ENCODE data around the gene ATP6V1B1.

The ATP6V1B1 gene

DNA sequence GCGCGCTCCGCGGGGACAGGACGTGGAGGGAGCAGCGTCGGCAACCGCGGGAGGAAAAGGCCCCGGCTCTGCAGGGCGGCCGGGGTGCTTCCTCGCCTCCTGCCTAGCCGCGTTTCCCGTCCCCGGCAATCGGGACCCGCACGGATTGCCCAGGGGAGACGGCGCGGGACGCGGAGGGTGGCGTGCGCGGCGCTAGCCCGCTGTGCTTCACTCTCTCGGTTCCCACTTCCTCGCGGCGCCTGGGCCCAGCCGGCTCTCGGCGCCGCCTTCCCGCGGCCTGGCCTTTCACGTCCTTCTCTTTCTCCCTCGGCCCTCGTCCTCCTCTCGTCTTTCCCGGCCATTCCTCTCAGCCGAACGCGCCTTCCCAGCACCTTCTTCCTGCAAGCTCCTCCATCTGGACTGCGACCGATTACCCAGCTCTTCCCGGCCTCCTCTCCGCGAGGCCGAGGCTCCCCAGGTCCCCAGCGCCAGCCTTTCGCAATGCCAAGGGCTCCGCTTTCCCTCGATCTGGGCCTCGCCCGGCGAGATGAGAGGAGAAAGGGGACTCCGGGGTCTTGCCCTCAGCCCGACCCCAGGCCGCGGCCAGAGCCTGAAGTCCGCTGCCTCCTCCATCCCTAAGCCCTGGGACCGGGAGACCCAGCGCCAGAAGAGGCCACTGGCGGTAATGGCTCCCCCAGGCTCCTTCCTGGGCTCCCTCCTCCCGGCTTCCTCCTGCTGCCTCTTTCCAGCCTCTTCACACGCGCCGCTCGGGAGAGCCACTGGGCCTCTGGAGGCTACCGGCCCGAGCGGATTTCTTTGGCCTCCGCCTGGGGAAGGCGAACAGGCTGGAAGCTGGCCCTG lies 34.3 kb upstream of the ATP6V1B1 start:
- DNase-seq (ENCODE audit: low read depth): peak; percentile 42

DNA sequence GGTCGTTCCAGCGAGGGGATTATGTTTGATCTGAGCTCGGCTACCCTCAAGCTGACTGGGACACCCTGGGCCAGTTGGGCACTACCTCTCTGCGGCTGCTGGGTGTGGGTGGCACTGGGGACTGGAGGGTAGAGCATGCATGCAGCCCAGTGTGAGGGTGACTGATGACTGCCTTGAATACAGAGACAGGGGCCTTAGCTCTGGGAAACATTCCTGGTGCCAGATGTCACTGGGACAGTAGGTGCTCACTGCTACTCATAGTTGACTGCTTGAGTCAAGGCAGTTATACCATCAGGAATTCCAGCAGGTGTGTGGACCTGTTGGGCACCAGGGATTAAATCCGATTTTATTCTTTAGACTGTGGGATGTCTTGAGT lies 33.6 kb upstream of the ATP6V1B1 start:
- DNase-seq (ENCODE audit: low read depth): no peak

DNA sequence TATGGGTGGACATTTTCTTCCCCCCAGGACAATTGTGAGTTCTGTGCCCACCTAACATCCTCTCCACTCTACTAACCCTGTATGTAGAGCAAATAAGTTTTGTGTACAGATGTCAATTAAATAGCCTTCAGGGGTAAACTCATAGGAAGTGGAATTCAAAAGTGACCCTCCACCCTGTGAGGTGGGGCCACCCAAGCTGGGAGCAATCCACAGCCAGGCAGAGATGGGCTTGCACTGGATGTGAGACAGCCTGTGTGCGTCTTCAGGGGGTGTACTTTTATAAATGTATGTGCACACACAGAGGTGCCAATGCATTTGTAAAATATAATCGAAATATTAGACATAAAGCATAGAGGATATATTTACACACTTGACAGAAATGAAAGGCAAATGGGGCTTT lies 33.1 kb upstream of the ATP6V1B1 start:
- no peak for DNase-seq (ENCODE audit: low read depth)

DNA sequence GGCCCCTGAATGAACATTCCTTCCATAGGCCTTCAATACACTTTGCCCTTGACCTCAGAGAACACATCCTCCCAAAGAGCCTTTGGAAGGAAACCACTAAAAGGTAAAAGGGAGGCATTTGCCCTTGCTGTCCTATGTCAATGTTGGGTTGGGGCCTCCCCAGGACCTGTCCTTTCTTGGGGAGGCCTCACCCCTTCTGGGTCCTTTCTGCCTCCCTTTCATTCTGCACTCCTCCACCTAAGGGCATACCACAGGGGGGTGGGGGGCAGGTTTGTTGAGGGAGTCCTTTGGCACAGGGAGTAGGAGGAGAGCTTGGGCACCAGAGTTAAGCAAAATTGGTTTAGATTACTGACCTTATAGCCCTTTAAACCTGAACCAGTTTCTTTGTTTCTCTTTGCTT lies 32.5 kb upstream of the ATP6V1B1 start:
- no peak for DNase-seq (ENCODE audit: low read depth)

DNA sequence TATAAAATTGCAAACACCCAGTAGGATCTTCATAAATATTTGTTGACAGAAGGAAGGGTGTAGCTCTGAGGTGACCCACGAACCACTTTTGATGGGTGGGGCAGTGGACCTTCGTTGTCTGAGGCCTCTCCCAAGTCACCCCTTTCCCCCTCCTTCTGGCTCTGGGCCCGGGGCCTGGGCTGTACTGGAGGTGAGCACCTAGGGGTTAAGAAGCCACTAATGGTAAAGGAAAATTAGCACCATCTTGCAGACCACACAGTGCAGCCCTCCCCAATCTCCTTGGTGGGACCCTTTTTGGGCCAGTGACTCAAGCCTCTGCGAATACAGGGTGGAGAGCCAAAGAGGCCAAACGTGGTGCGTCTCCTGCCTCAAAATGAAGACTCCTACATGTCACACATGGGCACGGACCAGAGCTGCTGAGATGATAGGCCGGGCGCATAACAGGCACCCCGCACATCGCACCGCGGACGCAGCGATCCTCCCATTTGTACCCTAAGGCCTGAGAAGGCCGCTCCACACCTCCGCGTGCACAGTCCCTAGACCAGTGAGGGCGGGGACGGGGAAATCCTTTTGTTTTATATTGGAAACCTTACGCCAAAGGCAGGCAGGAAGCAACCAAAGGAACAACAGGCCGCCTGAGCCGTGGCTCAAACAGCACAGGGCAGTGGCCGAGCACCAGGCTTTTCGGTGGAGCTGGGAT lies 31.9 kb upstream of the ATP6V1B1 start:
- DNase-seq (ENCODE audit: low read depth): no peak

DNA sequence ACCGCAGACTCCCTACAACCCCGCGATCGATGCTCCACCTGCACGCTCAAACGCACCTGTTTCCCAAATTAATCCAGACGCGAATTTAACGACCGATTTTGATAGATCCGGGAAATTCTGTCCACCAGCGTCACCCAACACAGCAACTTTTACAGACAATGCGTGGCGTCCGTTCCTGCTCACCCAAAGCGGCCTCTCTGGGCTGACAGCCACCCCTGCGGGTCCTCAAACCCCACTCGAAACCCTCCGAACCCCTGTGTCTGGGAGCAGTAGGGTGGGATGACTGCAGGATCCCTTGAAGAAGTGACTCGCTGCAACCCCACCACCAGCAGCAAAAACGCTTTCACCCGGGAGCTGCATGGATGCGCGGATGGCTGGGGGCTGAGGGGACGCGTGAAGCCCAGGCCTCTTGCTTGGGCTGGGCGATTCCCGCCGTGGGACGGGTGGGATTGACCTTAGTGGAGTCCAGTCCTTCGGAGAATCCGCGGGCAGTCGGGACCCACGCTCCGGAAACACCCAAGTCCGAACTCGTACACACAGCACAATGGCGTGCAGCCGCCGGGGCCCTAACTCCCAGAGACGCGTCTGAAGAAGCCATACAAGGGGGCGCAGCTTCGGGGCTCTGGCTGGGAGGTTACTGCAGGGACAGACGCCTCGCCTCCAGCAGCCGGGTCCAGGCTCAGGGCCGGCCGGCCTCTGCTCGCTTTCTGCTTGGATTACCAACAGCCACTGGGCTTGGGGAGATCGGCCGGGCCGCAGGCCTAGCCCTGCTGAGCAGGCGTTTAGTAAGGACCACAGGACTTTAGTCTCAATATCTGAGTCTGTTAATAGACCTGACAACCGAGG lies 31.1 kb upstream of the ATP6V1B1 start:
- no peak for DNase-seq (ENCODE audit: low read depth)

DNA sequence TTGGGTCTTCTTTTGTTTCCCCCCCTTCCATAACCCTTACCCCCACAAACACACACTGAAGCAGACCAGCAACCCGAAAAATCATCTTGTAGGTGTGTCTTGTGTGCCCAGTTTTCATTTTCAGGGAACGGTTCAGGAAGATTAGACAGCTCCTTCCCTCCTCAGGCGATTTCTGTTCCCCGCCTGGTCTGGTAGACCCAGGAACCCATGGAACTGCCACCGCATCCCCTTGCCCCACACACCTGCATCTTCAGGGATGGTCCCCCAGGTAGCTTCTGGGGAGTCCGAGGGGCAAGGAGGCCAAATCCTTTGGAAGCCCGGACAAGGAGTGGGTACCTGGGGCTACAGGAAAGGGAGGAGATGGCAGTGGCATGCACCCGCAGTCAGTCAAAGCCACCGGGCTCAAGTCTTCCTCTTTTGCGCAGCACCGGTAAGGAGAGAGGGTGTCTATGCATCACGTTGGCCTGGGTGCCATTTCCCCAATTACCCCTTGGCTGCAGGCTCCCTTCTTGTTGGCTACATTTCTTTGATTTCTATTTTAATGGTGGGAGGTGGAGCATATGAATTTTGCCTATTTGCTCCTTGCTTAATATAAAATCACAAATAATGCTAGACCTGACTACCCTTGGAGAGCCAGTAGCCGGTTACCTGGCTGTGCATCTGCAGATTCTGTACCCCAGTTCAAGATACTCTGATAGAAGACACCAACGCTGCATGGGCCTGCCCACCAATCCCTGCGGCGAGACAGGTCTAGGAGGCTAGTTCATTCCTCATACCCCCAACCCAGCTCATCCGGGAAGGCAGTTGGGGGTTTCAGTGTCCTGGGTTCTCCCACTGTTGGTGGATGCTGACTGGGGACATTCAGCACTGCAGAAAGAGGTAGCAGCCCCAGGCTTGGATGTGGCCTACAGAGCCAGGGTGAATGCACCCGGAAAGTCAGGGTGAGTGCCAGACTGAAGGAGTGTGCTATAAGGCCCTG lies 30.0 kb upstream of the ATP6V1B1 start:
- no peak for DNase-seq (ENCODE audit: low read depth)

DNA sequence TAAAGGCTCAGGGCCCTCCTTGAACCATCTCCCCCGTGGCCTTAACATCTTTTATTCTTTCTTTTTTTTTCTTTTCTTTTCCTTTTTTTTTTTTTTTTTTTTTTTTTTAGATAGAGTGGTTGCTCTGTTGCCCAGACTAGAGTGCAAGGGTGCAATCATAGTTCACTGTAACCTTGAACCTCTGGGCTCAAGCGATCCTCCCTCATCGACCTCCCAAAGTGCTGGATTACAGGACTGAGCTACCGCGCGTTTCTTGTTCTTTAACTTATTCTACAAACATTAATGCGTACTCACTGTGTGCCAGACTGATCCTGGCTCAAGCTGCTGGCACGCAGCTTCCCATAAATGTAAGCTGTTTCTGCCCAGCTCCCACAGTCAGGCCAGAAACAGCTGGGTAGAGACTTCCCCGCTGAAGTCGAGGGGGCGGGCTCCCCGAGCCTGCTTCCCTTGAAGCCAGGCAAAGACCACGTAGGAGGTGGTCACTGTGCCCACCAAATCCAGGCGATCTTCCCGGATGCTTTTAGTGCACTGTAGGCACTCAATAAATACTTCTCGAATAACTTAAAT lies 29.2 kb upstream of the ATP6V1B1 start:
- DNase-seq (ENCODE audit: low read depth): no peak

DNA sequence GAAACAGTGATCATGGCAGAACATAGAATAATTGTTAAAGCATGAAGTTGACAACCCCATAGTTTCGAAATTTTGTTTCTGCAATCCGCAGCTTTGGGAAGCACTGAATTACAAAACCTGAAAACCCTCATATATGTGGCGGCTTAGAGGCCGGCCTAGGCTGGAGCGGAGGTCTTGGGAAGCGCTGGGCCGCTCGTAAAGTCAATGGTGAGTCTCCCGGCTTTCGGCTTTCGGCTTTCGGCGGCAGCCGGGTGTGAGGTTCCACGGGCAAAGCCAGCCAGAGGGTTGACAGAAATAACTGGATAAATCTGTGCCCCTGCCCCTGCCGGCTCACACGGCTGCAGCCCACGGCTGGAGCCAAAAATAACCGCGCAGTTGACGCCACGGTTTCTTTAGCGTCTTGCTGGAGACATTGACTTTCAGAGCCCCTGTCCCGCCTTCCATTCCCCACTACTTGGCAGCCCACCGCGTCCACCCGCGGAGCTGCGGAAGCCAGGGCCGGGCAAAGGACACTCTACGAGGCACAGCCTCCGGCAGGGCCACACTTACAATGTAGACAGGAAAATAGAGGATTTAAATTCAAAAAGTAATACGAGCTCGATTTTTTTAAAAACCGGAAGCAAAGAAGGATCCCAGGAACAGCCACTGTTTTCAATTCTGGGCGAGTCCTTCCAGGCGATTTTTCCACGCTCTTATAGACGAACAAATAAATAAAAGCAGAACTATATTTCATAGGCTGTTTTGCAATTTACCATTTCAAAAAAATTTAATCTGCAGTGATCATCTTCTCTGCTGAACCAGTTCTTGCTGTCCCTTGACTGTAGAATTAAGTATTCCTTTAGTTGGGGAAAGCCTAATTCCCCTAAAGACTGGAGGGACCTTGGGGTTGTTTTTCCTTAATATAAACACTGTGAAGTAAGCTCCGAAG lies 28.3 kb upstream of the ATP6V1B1 start:
- DNase-seq (ENCODE audit: low read depth): peak; percentile 30

DNA sequence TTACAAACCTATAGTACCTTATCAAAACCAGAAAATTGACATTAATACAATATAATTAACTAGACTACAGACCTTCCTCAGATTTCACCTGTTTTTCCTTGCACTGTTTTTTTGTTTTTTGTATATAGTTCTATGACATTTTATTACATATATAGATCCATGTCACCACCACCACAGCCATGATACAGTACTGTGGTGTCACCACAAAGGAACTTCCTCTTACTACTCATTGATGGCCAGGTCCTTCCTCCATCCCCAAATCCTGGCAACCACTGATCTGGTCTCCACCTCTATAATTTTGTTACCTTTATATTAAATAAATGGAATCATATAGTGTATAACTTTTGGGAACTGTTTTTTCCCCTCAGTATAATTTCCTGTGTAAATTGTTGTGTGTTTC lies 19.4 kb upstream of the ATP6V1B1 start:
- DNase-seq (ENCODE audit: low read depth): no peak

DNA sequence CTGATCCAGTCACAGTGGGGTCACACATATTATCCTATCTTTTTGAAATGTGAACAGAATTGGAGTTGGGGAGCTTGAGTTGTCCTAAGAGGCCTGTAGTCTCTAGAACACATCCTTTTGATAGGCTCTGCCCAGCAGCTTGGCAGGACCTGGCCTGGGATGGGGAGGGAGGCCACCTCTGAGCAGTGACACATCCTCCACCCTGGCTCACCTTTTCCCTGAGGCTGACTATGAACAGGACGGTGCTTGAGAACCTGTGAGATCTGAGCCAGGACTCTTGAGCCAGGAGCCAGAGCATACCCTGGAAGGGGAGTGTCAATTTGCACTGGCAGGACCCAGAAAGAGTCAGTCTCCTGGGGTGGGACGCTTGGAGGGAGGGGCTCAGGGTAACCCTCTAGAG lies 17.7 kb upstream of the ATP6V1B1 start:
- DNase-seq (ENCODE audit: low read depth): no peak

DNA sequence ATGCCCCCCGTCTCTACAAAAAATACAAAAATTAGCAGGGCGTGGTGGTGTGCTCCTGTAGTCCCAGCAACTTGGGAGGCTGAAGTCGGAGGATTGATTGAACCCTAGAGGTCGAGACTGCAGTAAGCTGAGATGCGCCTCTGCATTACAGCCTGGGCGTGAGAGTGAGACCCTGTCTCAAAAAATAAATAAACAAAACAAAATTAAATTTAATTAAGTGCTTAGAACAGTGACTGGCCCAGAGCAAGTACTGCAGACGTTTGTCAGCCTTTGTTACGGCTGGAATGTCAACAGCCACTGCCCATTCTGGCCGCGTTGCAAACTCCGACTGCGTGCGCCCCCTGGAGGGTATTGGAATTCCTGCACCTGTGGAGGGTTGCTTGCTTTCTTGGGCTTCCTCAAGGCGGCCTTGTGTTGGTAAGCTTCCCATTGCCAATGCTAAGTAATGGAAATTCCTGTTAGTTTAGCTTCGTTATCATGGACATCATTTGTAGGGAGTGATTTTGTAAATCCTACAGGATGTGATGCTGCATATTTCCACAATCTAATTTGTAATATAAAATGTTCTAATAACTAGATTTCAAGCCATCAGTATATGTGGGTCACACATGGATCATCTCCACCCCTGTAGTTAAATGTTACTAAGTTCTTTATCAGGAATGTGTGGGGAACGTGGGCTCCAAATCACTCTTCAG lies 15.9 kb upstream of the ATP6V1B1 start:
- peak; percentile 65 for DNase-seq (ENCODE audit: low read depth)

DNA sequence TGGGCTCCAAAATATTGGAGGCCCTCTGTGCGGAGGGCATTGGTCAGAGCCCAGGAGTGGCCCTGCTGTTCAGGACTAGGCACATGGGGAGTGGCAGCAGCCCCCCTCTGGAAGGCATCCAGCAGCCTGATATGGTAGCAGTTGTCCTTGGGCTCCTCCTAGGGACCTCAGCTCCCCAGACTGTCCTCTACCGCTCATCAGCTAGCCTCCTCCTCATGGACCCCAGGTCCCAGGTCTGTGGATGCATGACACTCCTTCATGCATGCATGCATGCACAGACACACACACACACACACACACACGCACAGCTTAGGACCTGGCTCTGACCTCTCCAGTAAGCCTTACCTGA lies 15.4 kb upstream of the ATP6V1B1 start:
- no peak for DNase-seq (ENCODE audit: low read depth)

DNA sequence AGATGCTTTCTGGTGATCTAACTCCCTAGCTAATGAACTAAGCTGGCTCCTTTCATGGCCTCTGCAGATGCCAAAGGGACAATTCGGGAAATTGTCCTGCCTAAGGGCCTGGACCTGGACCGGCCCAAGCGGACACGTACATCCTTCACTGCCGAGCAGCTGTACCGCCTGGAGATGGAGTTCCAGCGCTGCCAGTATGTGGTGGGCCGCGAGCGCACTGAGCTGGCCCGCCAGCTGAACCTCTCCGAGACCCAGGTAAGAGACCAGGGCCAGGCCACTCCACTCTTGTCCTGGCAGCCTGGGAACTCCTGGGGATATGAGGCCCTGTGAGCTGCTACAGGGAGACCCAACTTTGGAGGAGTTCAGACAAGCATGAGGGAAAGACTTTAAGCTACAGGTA lies 14.7 kb upstream of the ATP6V1B1 start:
- no peak for DNase-seq (ENCODE audit: low read depth)

DNA sequence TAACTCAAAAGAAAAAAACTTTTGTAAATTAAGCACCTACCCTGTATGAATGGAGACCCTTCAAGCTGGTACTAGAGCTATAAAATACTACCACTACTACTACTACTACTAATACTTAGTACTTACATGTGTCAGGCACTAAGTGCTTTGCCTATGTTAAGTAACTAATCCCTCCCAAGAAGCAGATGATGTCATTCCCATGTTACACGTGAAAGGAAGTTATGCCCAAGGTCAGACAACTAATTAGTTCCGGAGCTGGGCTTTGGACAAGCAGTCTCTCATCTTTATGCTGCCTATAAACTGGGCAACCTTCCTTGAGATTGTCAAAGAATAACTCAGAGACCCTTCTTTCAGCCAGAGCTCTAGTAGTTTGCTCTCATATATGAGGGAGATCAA lies 13.9 kb upstream of the ATP6V1B1 start:
- DNase-seq (ENCODE audit: low read depth): peak; percentile 41

DNA sequence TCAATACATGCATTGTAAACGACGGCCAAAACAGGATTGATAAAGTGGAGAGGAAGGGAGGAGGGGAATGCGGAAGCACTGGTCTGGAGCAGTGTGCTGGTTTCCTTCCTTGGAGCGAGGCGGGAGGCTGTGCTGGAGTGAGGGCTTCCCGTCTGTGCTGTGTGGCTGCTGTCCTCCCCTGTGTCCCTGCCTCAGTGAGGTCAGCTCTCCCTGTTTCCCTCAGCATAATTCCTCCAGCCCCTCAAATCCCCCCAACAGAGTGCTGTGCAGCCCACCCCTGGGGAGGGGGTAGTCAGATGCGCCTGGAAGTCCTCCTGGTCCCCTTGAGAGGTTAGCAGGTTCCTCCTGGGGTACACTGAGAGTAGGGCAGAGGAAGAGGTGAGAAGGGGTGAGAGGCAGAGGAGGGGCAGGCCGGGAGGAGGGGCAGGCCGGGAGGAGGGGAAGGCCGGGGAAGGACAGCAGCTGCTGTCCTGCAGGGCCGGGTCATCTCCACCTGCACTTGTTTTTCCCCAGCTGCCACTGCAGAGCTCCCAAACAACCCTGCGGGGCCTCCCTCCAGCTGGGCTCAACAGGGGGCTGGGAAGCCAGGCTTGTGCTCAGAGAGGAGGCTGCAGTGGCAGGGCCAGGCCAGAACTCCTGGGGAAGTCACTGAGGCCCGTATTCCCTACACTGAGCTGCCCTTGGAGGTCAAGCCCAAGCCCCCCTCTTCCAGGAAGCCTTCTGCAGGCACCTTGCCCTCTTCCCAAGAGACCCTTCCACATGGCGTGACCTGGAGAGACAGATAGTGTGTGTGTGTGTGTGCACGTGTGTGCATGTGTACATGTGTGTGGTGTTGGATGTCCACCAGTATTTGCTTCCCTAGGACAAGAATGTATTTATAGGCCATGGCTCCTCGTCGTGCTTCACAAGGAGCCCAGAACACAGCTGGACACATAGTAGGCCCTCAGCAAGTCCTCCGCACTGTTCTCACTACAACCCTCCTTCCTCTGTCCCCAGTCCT lies 13.2 kb upstream of the ATP6V1B1 start:
- no peak for DNase-seq (ENCODE audit: low read depth)

DNA sequence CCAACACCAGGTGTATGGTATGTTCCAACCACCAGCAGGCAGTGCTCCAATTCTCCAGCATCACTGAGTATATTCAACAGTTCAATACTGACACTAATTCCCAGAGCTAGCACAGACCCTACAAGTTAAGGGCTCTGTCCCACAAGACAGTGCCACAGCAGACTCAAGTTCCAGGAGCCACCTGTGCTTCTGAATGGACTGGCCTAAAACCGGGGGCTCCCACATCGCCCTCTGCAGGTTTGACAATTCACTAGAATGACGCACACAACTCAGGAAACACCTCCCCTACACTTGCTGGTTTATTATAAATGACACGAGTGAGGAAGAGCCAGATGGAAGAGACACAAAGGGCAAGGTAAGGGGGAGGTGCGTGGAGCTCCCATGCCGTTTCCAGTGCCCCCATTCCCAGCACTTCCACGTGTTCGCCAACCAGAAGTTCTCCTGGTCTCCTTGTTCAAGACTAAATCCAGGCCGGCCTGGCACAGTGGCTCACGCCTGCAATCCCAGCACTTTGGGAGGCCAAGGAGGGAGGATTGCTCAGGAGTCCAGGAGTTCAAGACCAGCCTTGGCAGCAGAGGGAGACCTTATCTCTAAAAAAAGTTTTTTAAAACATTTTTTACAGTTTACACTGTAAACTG lies 12.2 kb upstream of the ATP6V1B1 start:
- DNase-seq (ENCODE audit: low read depth): no peak

DNA sequence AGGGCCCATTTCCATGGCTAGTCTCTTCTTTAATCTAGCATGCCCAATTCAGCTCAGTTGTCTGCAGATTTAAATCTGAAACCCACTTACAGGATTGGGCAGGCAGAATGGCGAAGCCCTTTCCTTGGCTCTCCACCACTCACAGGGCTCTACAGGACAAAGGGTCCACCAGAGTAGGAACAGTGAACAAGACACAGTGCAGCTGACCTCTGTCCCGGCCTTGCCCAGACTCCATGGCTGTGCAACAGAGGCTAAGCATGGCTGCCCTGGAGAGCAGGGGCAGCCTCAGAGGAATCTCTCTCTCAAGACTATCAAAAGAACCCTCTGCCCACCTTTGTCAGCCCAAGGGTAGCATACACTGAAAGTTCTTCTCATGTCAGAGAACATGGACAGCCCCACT lies 9.7 kb upstream of the ATP6V1B1 start:
- DNase-seq (ENCODE audit: low read depth): no peak
